ENCODE data around the gene PTH2.
"Not testable (repeated sequence)": the region's sequence is repeated elsewhere in the genome, so short reads cannot be mapped to it uniquely, and the experiment has no call there.

PTH2 gene

GRCh38 chr19:49374665-49375434, 48.4 kb downstream of the PTH2 start:
- no peak for DNase-seq

DNA sequence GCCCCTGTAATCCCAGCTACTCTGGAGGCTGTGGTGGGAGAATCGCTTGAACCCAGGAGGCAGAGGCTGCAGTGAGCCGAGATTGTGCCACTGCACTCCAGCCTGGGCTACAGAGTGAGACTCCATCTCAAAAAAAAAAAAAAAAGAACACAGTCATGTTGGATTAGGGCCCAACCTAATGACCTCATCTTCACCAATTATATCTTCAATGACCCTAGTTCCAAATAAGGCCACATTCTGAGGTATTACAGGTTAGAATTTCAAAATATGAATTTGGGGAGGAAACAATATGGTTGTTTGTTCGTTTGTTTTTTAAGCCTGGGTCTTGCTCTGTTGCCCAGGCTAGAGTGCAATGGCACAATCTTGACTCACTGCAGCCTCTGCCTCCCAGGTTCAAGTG, 50.1 kb downstream of the PTH2 start:
- DNase-seq = not testable (repeated sequence)

Measured in activated T-cell treated with anti-CD3 and anti-CD28 coated beads, Interleukin-2, amount 50 U/mL, for 1 hour (primary cell).